K562 (cell line): Measurements from ENCODE around the gene KLRK1. TPM values are rescaled to one million over a fixed set of nuclear protein-coding genes. Genes with fewer than 3 reads are reported as not detected.

Experiments used
- POLR2B ChIP-seq: fragments of 450-650 bp; IDR thresholded peaks from 2 replicates; pipeline ENCODE4 v1.6.1; 2018; ENCODE audit warnings: low read depth; ENCODE audit not compliant: partially characterized antibody
- TCF3 ChIP-seq: sonication (generic); formaldehyde crosslinking; IDR thresholded peaks from 2 replicates; pipeline ENCODE4 v1.4.0; 2020; ENCODE audit warnings: mild to moderate bottlenecking, missing genetic modification reagents
- TEAD1 ChIP-seq, 2 experiments: fragments of 450-650 bp in 1 of 2; sonication (generic) in 1 of 2; formaldehyde crosslinking; IDR thresholded peaks; 2 replicates each; pipeline versions ENCODE4 v1.4.0 to v1.8.0; 2020 to 2022; ENCODE audit warnings: mild to moderate bottlenecking in 2 of 2, missing genetic modification reagents in 1 of 2
- ZBTB8A ChIP-seq: fragments of 450-650 bp; IDR thresholded peaks from 2 replicates; pipeline ENCODE4 v1.6.1; 2018; ENCODE audit warnings: mild to moderate bottlenecking, moderate library complexity; ENCODE audit not compliant: partially characterized antibody
- ZC3H11A ChIP-seq: IDR thresholded peaks from 2 replicates; pipeline ENCODE4 v1.6.1; 2012; ENCODE audit warnings: low read depth, low read length, improper control_type of control experiment
- ZKSCAN1 ChIP-seq: fragments of 150-350 bp; IDR thresholded peaks from 2 replicates; pipeline ENCODE4 v1.6.1; 2016; ENCODE audit warnings: low read depth, low read length
- ZNF12 ChIP-seq: sonication (generic); formaldehyde crosslinking; IDR thresholded peaks from 2 replicates; pipeline ENCODE4 v1.4.0; 2020; ENCODE audit warnings: mild to moderate bottlenecking, missing genetic modification reagents
- ZNF143 ChIP-seq: sonication (generic); formaldehyde crosslinking; IDR thresholded peaks from 2 replicates; pipeline ENCODE4 v1.9.0; 2022; ENCODE audit warnings: mild to moderate bottlenecking, missing genetic modification reagents
- ZNF766 ChIP-seq: fragments of 200-800 bp; sonication (Bioruptor generic); conservative IDR thresholded peaks from 2 replicates; pipeline ENCODE4 v1.6.1; 2016; ENCODE audit warnings: missing genetic modification characterization, missing compliant biosample characterization
- ZNF830 ChIP-seq: fragments of 250-450 bp; sonication (Bioruptor Pico); IDR thresholded peaks from 2 replicates; pipeline ENCODE4 v1.5.0; 2021; ENCODE audit warnings: mild to moderate bottlenecking
- polyA plus RNA-seq, 8 experiments: library from polyadenylated mRNA; depleted of rRNA in 4 of 8; stranded (reverse) in 5 of 8; unstranded in 3 of 8; fragments of >200 nt; fragmentation: Nextera tagmentation in 2 of 8; fragmentation: Illumina TruSeq in 1 of 8; extraction: Ambion mirVana in 2 of 8; extraction: Trizol in 1 of 8; gene quantifications; 2 replicates each; pipeline versions ENCODE4 v1.2.1 to v1.2.3, GENCODE V29; 2011 to 2014; ENCODE audit warnings: inconsistent platforms in 1 of 8, missing spikeins in 1 of 8
- total RNA-seq, 7 experiments: library from RNA; depleted of rRNA in 6 of 7; stranded (reverse); fragments of >200 nt in 6 of 7; fragmentation: Illumina TruSeq in 2 of 7; extraction: Trizol in 2 of 7; gene quantifications; 2 replicates each; pipeline versions ENCODE4 v1.2.1 to v1.2.3, GENCODE V29; 2011 to 2021; ENCODE audit warnings: low replicate concordance in 1 of 7
- TF ChIP-seq, protein P1 (sequence below): IDR thresholded peaks from 2 replicates; pipeline ENCODE4 v1.6.1; 2014; ENCODE audit warnings: antibody characterized with exemption
- TF ChIP-seq, protein P2 (sequence below): conservative IDR thresholded peaks from 2 replicates; pipeline ENCODE4 v1.6.1; 2011; ENCODE audit warnings: low read depth, mild to moderate bottlenecking, low read length; ENCODE audit not compliant: control insufficient read depth
- TF ChIP-seq, protein P3 (sequence below), 2 experiments: fragments of 450-650 bp; formaldehyde crosslinking in 1 of 2; IDR thresholded peaks; 2 replicates each; pipeline versions ENCODE4 v1.4.0 to v1.6.1; 2014 to 2020; ENCODE audit warnings: mild to moderate bottlenecking in 2 of 2, borderline replicate concordance in 1 of 2, low read depth in 1 of 2

KLRK1 gene
- total and polyA plus RNA-seq, 9 of the 15 experiments (the other 6 are each of a cell fraction or from before 2014, with no cell fraction given), result 0.03 to 0.09 (median 0.06) TPM; not detected in 3

DNA sequence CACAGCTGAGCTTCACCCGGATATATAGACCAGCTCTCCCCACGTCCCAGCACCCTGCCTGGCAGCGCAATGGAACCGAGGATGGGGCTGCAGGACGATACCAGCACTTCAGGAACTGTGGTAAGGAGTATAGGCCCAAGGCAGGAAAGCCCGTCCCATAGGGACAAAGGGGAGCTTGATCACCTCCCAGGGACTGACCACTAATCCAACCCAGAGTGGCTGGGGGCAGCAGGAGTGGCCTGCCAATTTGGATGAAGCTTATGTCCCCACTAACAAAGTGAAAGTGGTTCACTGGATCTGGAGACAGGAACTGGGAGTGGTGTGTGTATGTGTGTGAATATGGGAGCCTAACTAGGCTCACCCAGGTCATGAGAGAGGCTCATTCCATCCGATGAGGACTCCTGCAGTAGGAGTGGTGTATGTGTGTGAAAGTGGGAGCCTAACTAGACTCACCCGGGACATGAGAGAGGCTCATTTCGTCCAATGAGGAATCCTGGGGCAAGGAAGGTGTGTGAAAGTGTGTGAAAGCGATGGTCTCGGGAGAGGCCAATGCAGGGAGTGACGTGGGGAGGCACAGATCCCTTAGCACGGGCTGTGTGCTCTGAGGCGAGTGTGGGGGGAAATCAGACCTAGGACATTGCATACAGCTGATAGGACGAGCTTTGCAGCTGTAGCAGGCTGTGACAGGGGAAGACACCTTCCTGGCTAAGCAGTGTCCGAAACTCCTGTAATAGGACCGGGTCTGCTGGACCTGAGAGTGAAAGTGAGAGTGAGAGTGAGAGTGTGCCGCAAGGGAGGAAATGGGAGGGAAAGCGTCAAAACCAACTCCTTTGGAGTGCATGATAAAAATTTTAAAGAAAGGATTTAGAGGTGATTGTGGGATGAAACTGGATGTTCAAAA lies 25.7 kb downstream of the KLRK1 start (continued):
- TF ChIP-seq TEAD1 (CRISPR knock-in tag; IDR thresholded peaks at IDR 0.05), result 0 out of 4 replicates have a peak, but pooled peaks of 1 of the 2 experiments have one; percentile 22
- TF ChIP-seq, protein P1, sequence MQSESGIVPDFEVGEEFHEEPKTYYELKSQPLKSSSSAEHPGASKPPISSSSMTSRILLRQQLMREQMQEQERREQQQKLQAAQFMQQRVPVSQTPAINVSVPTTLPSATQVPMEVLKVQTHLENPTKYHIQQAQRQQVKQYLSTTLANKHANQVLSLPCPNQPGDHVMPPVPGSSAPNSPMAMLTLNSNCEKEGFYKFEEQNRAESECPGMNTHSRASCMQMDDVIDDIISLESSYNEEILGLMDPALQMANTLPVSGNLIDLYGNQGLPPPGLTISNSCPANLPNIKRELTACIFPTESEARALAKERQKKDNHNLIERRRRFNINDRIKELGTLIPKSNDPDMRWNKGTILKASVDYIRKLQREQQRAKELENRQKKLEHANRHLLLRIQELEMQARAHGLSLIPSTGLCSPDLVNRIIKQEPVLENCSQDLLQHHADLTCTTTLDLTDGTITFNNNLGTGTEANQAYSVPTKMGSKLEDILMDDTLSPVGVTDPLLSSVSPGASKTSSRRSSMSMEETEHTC, result no peak
- TF ChIP-seq TCF3 (CRISPR knock-in tag), result no peak
- TF ChIP-seq, protein P2, sequence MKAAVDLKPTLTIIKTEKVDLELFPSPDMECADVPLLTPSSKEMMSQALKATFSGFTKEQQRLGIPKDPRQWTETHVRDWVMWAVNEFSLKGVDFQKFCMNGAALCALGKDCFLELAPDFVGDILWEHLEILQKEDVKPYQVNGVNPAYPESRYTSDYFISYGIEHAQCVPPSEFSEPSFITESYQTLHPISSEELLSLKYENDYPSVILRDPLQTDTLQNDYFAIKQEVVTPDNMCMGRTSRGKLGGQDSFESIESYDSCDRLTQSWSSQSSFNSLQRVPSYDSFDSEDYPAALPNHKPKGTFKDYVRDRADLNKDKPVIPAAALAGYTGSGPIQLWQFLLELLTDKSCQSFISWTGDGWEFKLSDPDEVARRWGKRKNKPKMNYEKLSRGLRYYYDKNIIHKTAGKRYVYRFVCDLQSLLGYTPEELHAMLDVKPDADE, result no peak
- TF ChIP-seq ZNF830 (CRISPR knock-in tag), result no peak
- peak; percentile 31 for TF ChIP-seq POLR2B
- TF ChIP-seq ZBTB8A, result no peak
- TF ChIP-seq ZNF143 (CRISPR knock-in tag), result no peak
- TF ChIP-seq ZKSCAN1, result no peak
- no peak for TF ChIP-seq ZNF12
- TF ChIP-seq, protein P3, sequence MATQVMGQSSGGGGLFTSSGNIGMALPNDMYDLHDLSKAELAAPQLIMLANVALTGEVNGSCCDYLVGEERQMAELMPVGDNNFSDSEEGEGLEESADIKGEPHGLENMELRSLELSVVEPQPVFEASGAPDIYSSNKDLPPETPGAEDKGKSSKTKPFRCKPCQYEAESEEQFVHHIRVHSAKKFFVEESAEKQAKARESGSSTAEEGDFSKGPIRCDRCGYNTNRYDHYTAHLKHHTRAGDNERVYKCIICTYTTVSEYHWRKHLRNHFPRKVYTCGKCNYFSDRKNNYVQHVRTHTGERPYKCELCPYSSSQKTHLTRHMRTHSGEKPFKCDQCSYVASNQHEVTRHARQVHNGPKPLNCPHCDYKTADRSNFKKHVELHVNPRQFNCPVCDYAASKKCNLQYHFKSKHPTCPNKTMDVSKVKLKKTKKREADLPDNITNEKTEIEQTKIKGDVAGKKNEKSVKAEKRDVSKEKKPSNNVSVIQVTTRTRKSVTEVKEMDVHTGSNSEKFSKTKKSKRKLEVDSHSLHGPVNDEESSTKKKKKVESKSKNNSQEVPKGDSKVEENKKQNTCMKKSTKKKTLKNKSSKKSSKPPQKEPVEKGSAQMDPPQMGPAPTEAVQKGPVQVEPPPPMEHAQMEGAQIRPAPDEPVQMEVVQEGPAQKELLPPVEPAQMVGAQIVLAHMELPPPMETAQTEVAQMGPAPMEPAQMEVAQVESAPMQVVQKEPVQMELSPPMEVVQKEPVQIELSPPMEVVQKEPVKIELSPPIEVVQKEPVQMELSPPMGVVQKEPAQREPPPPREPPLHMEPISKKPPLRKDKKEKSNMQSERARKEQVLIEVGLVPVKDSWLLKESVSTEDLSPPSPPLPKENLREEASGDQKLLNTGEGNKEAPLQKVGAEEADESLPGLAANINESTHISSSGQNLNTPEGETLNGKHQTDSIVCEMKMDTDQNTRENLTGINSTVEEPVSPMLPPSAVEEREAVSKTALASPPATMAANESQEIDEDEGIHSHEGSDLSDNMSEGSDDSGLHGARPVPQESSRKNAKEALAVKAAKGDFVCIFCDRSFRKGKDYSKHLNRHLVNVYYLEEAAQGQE (IDR thresholded peaks at IDR 0.05; ENCODE audit: borderline replicate concordance), result no peak
- TF ChIP-seq, protein P3 (CRISPR knock-in tag; IDR thresholded peaks at IDR 0.05; ENCODE audit: low read depth), result no peak
- no peak for TF ChIP-seq ZNF766 (CRISPR knock-in tag)
- no peak for TF ChIP-seq ZC3H11A
